BLaER1 (cell line): Measurements from ENCODE around the gene ZNF66.
A peak's percentile ranks its signal among the peaks of the same experiment; 100 is the strongest.
"Not testable (repeated sequence)": the region's sequence is repeated elsewhere in the genome, so short reads cannot be mapped to it uniquely, and the experiment has no call there.

Experiments
- H3K27ac ChIP-seq: shearing (Covaris generic); formaldehyde crosslinking; 2 replicates; pipeline ENCODE4 v1.8.1; 2022
- H3K27me3 ChIP-seq: shearing (Covaris generic); formaldehyde crosslinking; 2 replicates; pipeline ENCODE4 v1.8.1; 2022
- H3K36me3 ChIP-seq: shearing (Covaris generic); formaldehyde crosslinking; 2 replicates; pipeline ENCODE4 v1.8.1; 2022
- H3K4me1 ChIP-seq: shearing (Covaris generic); formaldehyde crosslinking; 2 replicates; pipeline ENCODE4 v1.8.1; 2022
- H3K4me2 ChIP-seq: shearing (Covaris generic); formaldehyde crosslinking; 2 replicates; pipeline ENCODE4 v1.8.1; 2022
- H3K4me3 ChIP-seq: shearing (Covaris generic); formaldehyde crosslinking; 2 replicates; pipeline ENCODE4 v1.8.1; 2022
- H3K9ac ChIP-seq: shearing (Covaris generic); formaldehyde crosslinking; 2 replicates; pipeline ENCODE4 v1.8.1; 2022
- H3K9me3 ChIP-seq: shearing (Covaris generic); formaldehyde crosslinking; 2 replicates; pipeline ENCODE4 v1.8.1; 2022
- H4K20me1 ChIP-seq: shearing (Covaris generic); formaldehyde crosslinking; 2 replicates; pipeline ENCODE4 v1.8.1; 2022
- Cebpa-rat ChIP-seq: shearing (Covaris generic); IDR thresholded peaks from 2 replicates; pipeline ENCODE4 v1.8.1; 2022

ZNF66 gene

DNA sequence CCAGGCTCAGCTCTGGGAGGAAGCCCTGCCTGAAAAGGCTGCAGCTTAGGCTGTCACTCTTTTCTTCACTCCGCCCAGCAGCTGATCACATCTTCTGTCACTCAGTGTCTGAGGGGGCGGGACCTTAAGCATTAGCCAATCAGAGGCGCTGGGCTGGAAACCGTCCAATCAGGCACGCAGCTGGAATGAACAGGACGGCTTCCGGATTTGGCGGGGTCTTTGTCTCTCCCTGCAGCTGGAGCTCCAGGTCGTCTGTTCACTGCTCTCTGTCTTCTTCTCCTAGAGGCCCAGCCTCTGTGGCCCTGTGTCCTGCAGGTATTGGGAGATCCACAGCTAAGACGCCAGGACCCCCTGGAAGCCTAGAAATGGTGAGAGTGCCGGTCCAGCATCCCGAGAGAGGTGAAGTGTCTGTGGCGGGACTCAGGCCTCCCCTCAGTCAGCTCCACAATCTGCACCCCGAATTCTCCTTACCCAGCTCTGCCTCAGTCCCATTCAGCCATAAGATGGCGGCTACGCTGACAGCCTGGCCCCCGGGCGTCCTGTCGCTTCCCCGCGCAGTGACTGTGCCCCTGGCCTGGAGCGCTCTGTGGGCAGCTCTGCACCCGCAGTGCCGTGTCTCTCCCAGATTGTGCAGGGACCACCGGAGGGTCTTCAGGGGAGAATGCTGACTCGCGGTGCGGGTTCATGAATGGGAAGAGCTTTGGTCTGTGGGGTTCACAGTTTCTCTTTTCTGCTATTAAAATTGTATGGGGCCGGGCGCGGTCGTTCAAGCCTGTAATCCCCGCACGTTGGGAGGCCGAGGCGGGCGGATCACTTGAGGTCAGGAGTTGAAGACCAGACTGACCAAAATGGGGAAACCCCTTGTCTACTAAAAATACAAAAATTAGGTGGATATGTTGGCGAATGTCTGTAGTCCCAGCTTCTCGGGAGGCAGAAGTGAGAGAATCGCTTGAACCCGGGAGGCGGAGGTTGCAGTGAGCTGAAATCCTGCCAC, at the start of gene ZNF66:
Gene ZNF66 (plus strand): TSS at position 222 of the 994 bp plus-strand sequence. CDS start 144 bp downstream, at position 366.
- peak within 1 kb of the TSS; percentile 90 for H3K27ac ChIP-seq
- H4K20me1 ChIP-seq = no peaks in the 10 kb centered on the region
- peak within 1 kb of the TSS; percentile 92 for H3K4me3 ChIP-seq
- peaks cover 39% of the 10 kb centered on the region for H3K36me3 ChIP-seq
- H3K27me3 ChIP-seq = no peaks in the 10 kb centered on the region
- peaks cover 54% of the 10 kb centered on the region for H3K9me3 ChIP-seq
- peak within 1 kb of the TSS; percentile 93 for H3K9ac ChIP-seq
- no peak for TF ChIP-seq Cebpa-rat
- H3K4me2 ChIP-seq = peak within 1 kb of the TSS; percentile 78
- H3K4me1 ChIP-seq = peaks cover 9% of the 10 kb centered on the region; the same call in 1 of the 2 replicates

DNA sequence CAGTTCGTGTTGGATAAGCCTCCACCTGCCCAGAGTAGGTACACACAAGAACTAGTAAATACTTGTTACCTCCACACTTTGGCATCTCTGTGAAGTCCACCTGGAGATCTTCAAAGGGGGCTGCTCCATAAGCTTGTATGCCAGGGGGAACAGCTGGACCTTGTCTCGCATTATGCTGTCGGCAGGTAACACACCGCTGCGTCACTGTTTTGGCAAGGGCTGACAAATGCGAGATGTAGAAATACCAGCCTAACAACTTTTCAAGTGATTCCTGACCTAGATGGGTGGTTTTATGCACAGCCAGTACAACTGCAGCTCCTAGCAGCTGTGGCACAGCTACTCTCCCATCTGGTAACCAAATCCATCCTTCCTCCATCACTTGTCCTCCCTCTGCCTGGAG, 25.9 kb upstream of the ZNF66 start:
- H3K9ac ChIP-seq, H3K27me3 ChIP-seq, H4K20me1 ChIP-seq, H3K4me2 ChIP-seq, H3K4me1 ChIP-seq, H3K4me3 ChIP-seq, H3K9me3 ChIP-seq, H3K27ac ChIP-seq, H3K36me3 ChIP-seq: not testable (repeated sequence)

DNA sequence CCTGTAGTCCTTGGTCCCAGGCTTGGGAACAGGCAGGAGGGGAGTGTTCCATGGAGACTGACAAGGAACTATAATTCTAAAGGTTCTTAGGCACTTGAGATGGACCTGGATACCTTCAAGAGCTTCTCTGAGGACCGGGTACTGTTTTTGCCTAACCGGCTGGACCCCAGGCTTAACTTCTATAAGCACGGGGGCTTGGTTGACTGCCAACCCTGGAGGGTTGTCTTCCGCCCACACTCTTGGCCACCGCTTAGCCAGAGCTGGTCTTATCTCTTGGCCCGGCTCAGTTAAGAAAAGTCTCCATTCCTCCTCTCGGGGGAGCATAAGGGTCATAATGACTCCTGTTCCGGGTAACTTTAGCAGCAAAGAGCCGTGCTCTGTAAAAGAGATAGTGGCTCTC, 23.8 kb upstream of the ZNF66 start:
- not testable (repeated sequence) for H3K9me3 ChIP-seq, H4K20me1 ChIP-seq, H3K4me1 ChIP-seq, H3K9ac ChIP-seq, H3K36me3 ChIP-seq, H3K4me3 ChIP-seq, H3K27ac ChIP-seq, H3K4me2 ChIP-seq, H3K27me3 ChIP-seq

DNA sequence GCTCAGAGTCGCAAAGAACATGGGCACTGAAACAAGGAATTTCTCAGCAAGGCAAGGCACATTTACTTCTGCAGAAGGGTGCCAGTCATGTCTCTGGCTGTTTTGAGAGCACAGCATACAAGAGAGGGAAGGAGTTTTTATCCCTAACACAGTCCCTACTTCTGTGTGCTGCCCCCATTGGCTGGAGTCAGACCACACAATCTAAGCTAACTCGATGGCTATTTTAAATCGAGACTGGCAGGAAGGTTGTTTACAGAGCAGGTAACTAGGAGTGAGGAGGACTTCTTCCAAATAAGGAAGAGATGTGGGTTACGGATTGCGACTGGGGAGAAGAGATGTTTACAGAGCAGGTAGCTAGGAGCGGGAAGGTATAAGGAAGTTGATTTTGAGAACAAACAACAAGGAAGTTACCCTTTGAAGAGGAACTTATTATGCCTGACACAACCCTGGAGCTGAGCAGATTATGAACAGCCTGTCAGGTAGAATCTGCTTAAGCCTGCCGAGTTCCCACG, 6.8 kb upstream of the ZNF66 start:
- H3K4me2 ChIP-seq, H4K20me1 ChIP-seq, H3K27ac ChIP-seq, H3K4me3 ChIP-seq, H3K4me1 ChIP-seq, H3K9ac ChIP-seq, H3K27me3 ChIP-seq, H3K36me3 ChIP-seq: not testable (repeated sequence)
- peaks cover 44% of the 10 kb centered on the region for H3K9me3 ChIP-seq

DNA sequence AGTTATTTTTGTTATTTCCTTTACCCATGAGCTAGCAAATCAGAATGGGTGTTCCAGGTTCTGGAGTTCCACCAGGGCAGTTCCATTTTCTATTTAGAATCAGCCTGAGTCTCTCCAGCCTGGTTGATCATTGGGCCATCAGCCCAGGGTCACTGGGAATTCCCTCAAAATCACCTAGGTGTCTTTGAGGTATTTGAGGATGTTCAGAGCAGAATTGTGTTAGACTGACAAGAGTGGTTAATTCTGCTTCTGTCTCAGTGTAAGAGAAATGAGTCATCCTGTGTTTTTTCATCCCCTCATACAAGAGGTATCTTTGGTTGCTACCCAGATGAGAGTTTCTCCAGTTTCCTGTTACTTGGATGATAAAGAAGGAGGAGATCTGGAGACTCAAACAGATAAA, 11.7 kb downstream of the ZNF66 start:
- Histone ChIP-seq H3K4me3 (no peak overlapping the region), H4K20me1 (no peaks in the 10 kb centered on the region), H3K9ac (no peak overlapping the region), H3K4me2 (no peak overlapping the region), H3K36me3 (peaks cover 98% of the 10 kb centered on the region), H3K27me3 (no peaks in the 10 kb centered on the region), H3K27ac (no peak overlapping the region), H3K9me3 (peaks cover 100% of the 10 kb centered on the region), H3K4me1 (no peaks in the 10 kb centered on the region)
- no peak for TF ChIP-seq Cebpa-rat

DNA sequence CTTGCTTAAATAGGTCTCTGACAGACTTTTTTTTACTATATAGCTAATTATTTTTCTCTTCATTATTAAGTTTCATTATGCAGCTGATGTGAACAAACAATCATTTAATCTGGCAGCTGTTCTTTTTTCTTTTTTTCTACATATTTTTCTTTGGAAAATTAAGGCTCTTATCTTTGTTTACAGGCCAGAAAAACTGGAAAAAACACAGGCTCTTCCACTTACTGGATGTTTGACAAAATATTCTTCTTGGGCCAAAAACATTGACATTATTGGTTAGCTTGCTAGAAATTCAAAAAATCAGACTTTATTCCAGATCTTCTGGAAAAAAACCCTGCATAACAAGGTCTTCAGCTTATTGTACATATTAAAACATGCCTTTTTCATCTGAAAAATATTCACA, 15.7 kb downstream of the ZNF66 start:
- H4K20me1 ChIP-seq = no peaks in the 10 kb centered on the region
- no peak for TF ChIP-seq Cebpa-rat
- no peaks in the 10 kb centered on the region for H3K4me1 ChIP-seq
- H3K27me3 ChIP-seq = no peaks in the 10 kb centered on the region; the same call in 1 of the 2 replicates
- H3K4me3 ChIP-seq = no peak overlapping the region
- H3K27ac ChIP-seq = no peak overlapping the region
- peaks cover 97% of the 10 kb centered on the region for H3K9me3 ChIP-seq
- H3K4me2 ChIP-seq = no peak overlapping the region
- H3K9ac ChIP-seq = no peak overlapping the region
- peaks cover 95% of the 10 kb centered on the region for H3K36me3 ChIP-seq

DNA sequence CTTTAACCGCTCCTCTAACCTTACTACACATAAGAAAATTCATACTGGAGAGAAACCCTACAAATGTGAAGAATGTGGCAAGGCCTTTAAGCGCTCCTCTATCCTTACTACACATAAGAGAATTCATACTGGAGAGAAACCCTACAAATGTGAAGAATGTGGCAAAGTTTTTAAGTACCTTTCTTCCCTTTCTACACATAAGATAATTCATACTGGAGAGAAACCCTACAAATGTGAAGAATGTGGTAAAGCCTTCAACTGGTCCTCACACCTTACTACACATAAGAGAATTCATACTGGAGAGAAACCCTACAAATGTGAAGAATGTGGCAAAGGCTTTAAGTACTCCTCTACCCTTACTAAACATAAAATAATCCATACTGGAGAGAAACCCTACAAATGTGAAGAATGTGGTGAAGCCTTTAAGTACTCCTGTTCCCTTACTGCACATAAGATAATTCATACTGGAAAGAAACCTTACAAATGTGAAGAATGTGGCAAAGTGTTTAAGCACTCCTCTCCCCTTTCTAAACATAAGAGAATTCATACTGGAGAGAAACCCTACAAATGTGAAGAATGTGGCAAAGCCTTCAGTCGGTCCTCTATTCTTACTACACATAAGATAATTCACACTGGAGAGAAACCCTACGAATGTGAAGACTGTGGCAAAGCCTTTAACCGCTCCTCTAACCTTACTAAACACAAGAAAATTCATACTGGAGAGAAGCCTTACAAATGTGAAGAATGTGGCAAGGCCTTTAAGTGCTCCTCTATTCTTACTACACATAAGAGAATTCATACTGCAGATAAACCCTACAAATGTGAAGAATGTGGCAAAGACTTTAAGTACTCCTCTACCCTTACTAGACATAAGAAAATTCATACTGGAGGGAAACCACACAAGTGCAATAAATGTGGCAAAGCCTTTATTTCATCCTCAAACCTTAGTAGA, 30.5 kb downstream of the ZNF66 start:
- not testable (repeated sequence) for H3K27ac ChIP-seq, H3K27me3 ChIP-seq, H3K4me2 ChIP-seq, H4K20me1 ChIP-seq, H3K9ac ChIP-seq, H3K4me1 ChIP-seq
- H3K4me3 ChIP-seq = peak overlapping the region; percentile 18; the same call in 1 of the 2 replicates
- H3K9me3 ChIP-seq = peaks cover 92% of the 10 kb centered on the region
- H3K36me3 ChIP-seq = peaks cover 57% of the 10 kb centered on the region

DNA sequence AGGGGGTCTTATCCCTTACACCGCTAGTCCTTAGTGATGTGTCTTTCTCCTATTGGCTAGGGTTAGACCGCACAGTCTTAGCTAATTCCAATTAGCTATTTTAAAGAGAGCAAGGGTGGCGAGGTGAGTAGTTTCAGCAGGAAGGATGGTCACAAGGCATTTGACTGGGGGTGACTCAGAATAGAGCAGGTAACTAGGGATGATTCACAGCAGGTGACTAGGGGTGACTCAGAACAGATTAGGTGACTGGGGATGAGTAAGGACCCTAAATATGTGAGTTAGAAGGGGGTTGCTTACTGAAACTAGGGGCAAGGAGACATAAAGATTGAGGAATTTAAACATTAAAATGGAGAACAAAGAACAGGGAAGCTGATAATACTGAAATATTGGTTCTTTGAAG, 64.3 kb downstream of the ZNF66 start:
- no peak overlapping the region for H3K4me3 ChIP-seq
- H3K27me3 ChIP-seq = no peaks in the 10 kb centered on the region
- no peak for TF ChIP-seq Cebpa-rat
- H3K36me3 ChIP-seq = peaks cover 50% of the 10 kb centered on the region
- no peak overlapping the region for H3K27ac ChIP-seq
- H4K20me1 ChIP-seq = no peaks in the 10 kb centered on the region
- H3K4me2 ChIP-seq = no peak overlapping the region
- no peak overlapping the region for H3K9ac ChIP-seq
- no peaks in the 10 kb centered on the region for H3K4me1 ChIP-seq
- peaks cover 77% of the 10 kb centered on the region for H3K9me3 ChIP-seq
